Caki2 (cell line): ENCODE measurements around the gene UBE3D. TPM values are rescaled to one million over a fixed set of nuclear protein-coding genes. Genes with fewer than 3 reads are reported as not detected.

Experiments used
- DNase-seq: peaks from one replicate; pipeline ENCODE4 v3.0.0-alpha.2; 2015; ENCODE audit warnings: low read depth
- in situ Hi-C: cut with HindIII; loops from 2 replicates; pipeline ENCODE4 v1.10.0; 2016; ENCODE audit warnings: low sequenced_read_pairs, low pct_unique_long_range_greater_than_20kb, mixed read lengths
- total RNA-seq: library from RNA; depleted of rRNA; stranded (reverse); fragments of >200 nt; shearing (Covaris generic); gene quantifications from 2 replicates; pipeline ENCODE4 v1.2.3, GENCODE V29; 2014; ENCODE audit warnings: low replicate concordance; rRNA removed

UBE3D gene
- total RNA-seq, result 2.9 and 4.6 TPM in 2 replicates

DNA sequence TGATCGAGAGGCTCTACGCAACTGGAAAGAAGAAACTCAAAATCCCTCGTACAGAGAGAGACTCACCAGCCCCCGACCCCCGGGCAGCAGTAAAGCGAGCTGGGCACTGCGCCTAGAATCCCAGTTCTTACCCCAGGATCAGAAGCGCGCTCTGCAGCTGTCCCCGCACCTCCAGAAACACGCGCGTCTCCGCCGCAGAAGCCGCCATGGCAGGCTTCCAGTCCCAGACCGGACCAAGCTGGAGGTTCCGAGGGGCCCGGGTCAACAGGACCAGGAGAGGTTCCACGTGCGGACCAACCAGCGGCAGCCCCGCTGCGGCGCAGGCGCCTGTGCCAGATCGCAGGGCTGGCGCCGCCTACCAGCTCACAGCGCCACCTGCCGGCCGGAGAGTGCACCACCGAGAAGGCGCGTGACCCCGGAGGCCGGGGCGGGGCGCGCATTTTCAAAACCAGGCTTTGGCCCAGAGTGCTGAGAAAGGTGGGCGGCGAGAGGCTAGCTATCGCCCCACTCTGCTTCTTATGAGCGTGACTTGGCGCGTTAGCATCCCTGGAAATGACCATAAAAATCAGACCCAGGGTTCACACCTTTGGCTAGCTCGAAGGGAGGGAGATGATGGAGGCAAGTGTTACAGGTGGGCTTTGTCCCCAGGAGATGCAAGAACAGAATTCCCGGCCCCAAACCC is at the start of gene UBE3D:
Gene UBE3D, minus strand, starts transcription at position 331 of the 682 bp plus-strand sequence. Its CDS starts 123 bp downstream, at position 208.
- in situ Hi-C loops, result no loop called here
- peak; percentile 68 for DNase-seq

DNA sequence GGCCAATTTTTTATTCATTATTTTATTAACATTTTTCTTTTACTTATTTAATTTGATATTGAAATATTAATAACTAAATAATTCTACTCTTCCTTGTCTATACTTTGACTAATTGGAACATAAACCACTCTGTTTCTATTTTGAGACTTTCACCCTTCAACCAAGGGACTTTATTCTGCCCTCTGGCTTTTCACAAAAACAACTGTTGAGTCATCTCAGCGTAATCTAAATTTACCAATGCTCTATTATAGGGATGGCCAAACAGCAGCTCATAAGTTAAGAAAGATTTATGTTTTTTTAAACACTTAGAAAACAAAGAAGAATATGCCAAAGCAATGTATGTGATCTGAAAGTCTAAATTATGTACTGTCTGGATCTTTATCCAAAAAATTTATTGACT is 48.5 kb upstream of the UBE3D start:
- peak; percentile 14 for DNase-seq
- in situ Hi-C loops, result no loop called here

- in situ Hi-C loops, result no loop called here
- peak; percentile 62 for DNase-seq
These were observed 47.6 kb upstream of the UBE3D start for GRCh38 chr6:83113258-83113657.

DNA sequence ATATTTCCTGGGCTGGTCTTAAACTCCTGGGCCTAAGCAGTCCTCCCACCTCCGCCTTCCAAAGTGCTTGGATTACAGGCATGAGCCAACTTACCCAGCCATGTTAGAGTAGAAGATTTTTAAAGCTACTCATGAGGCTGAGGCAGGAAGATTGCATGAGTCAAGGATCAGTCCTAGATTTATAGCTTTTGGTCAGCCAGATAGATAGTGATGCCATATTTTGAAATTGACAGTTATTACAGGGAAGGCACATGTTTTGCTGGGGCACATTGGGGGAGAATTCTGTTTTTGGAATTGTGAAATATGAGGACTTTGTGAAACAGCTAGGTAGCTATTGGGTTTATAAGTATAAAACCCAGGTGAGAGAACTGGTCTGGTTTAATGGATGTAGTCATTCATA is 42.7 kb upstream of the UBE3D start:
- DNase-seq, result no peak
- in situ Hi-C loops, result no loop called here

DNA sequence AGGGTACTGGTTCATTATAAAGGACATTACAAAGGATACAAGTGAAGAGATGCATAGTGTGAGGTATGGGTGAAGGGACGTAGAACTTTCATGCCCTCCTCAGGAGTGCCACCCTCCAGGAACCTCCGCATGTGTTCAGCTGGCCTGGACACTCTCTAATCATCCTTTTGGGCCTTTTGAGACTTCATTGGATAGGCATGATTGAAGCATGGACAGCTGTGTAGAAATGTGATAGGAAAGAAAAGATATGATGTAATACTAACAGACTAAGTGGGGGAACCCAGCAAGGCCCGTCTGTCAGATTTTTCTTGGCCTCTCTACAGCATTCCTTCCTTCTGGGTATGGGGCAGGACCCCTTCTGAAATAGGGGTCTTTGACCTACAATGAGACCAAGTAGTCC is 32.9 kb upstream of the UBE3D start:
- in situ Hi-C loops, result no loop called here
- no peak for DNase-seq

GRCh38 chr6:83097675-83098074 is 32.0 kb upstream of the UBE3D start:
- in situ Hi-C loops, result no loop called here

GRCh38 chr6:83097204-83097603 is 31.6 kb upstream of the UBE3D start:
- in situ Hi-C loops, result no loop called here
- DNase-seq, result peak; percentile 31

More at GRCh38 chr6:83097675-83098074, 32.0 kb upstream of the UBE3D start:
- no peak for DNase-seq

DNA sequence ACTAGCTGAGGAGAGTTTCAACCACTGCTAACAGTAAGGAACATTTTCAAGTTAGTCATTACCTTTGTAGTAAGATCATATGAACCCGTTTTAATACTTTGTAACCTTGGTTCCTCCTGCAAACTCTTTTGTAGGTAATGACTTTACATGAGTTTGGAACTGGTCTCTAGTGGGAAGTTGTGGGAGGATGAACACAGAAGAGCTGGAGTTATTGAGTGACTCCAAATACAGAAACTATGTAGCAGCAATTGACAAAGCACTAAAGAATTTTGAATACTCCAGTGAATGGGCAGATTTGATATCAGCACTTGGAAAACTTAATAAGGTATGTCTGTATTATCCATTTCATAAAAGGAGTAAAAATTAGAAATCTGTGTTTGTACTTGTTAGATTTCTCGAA is 31.1 kb upstream of the UBE3D start:
- peak; percentile 35 for DNase-seq
- in situ Hi-C loops, result no loop called here

- in situ Hi-C loops, result no loop called here
- no peak for DNase-seq
These were observed 27.2 kb upstream of the UBE3D start for GRCh38 chr6:83092756-83093399.

GRCh38 chr6:83086751-83087150 is 21.1 kb upstream of the UBE3D start:
- no peak for DNase-seq
- in situ Hi-C loops, result no loop called here

DNA sequence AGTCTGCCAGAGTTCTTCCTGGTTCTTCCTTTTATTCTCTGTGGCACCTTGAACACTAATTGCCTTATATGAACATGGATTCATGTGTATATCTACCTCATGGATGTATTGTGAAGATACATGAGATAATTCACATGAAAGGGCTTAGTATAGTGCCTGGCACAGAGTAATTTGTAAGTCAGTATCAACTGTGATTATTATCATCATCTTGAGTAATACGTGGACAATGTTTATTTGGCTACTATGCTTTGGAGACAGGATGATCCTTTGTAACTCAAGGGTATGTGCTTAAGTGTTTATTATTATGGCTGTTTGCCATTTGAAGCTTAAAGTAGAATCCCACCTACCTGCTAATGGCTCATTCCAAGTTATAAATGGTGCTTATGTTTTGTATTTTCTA is 17.8 kb upstream of the UBE3D start:
- in situ Hi-C loops, result no loop called here
- DNase-seq, result no peak

DNA sequence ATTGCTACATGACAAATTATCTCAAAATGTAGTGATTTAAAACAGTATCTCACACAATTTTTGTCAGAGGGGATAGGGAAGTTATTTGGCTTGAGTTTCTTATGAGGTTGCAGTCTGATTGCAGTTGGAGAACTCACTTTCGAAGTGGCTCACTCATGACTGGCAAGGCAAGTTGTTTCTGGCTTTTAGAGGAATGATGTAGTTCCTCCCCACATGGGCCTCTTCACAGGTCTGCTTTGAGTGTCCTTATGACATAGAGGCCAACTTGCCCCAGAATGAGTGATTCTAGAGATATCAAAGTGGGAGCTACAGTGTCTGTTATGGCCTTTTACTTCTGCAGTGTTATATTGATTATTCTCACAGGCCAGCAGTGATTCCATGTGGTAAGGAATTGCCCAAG is 8.0 kb upstream of the UBE3D start:
- in situ Hi-C loops, result no loop called here
- DNase-seq, result no peak

- no peak for DNase-seq
- in situ Hi-C loops, result no loop called here
These were observed 7.1 kb upstream of the UBE3D start for GRCh38 chr6:83072726-83073125.

GRCh38 chr6:83071707-83072106 is 6.1 kb upstream of the UBE3D start:
- DNase-seq, result no peak
- in situ Hi-C loops, result no loop called here

- in situ Hi-C loops, result no loop called here
- peak; percentile 63 for DNase-seq
These were observed 5.4 kb upstream of the UBE3D start for GRCh38 chr6:83071023-83071422.

- in situ Hi-C loops, result no loop called here
- DNase-seq, result no peak
These were observed 4.0 kb upstream of the UBE3D start for GRCh38 chr6:83069633-83070032.

GRCh38 chr6:83068616-83069015 is 3.0 kb upstream of the UBE3D start:
- DNase-seq, result no peak
- in situ Hi-C loops, result no loop called here

DNA sequence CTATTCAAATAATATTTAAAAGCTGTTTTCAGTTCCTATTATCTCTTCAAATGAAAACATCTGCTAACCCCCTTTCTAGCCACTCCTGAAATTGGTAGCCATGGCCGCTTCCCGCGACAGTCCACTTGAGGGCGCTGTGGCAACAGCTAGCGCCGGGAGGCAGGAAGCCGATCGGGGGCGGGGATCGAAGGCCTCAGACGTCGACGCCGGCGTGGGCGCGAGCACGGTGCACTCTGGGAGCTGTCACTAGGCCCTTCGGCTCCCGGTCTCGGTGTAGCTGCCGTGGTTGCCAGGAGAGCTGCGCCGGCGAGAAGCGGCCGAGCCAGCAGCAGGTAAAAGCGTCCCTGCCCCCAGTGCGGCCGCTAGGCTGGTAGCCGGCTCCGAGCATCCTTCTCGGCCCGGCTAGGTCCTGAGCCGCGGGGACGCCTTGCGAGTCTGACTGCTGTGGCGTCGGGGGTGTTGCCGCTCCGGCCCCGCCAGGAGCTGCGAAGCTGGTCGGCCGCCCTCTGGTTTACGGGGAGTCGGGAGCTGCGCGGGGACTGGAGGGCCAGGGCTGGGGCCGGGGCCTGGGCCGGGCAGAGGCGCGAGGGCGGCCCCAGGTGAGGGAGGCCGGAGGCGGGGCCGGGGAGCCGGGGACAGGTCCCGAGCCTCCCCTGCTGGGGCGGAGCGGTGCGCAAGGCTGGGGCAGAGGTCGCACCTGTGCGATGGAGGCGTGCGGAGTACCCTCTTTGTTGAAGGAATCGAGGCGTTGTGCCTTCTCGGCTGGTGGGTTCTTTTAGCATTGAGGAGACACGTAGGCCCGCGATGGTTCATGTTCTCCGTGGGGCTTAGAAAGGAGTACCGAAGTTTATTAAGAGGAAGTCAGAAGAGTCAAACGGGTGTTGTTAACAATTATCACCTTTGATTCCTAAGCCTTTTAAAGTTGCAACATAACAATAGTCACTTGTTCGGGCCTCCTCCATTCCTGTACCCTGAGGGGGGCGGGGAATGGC is 2.1 kb upstream of the UBE3D start, which contains the start of gene DOP1A:
Gene DOP1A, plus strand, starts transcription at position 224 of the 992 bp plus-strand sequence. CDS start 29,307 bp downstream, outside the sequence.
- DNase-seq, result peak; percentile 91
- in situ Hi-C loops, result no loop called here

DNA sequence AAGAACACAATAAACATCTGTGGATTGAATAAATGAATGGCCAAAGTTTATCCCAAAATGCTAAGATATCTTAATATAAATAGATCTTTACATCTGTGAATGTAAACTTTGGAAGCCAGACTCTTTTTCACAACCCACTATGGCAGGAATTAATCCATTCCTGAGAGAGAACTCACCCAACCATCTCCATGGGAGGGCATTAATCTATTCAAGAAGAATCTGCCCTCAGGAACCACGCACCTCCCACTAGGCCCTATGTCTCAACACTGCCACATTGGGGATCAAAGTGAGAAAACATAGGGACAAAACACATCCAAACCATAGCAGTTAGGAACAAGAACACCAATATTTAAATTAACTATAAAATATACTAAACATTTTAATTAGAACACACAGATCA is 3.4 kb downstream of the UBE3D start:
- in situ Hi-C loops, result no loop called here
- DNase-seq, result no peak
